ENCODE measurements around the gene PNMA6F.

PNMA6F gene

GRCh38 chrX:153321381-153322124, at the start of gene PNMA6F:
Gene PNMA6F, minus strand, starts transcription at chrX:153321767. Its CDS starts 1,093 bp downstream, at chrX:153320674.
- Mint-ChIP-seq H3K4me3 (no peak within 1 kb of the TSS), H3K27ac (no peak within 1 kb of the TSS), H3K4me1 (no peaks in the 10 kb centered on the region), H3K36me3 (no peaks in the 10 kb centered on the region), H3K9me3 (no peaks in the 10 kb centered on the region)
- DNase-seq (ENCODE audit: low spot score in 2 of 2) (no peak), ATAC-seq (no peak)

GRCh38 chrX:153371256-153371655, 49.7 kb upstream of the PNMA6F start:
- ATAC-seq, result no peak
- peaks cover 6% of the 10 kb centered on the region for H3K4me1 Mint-ChIP-seq
- H3K27ac Mint-ChIP-seq, result no peak overlapping the region
- no peaks in the 10 kb centered on the region for H3K36me3 Mint-ChIP-seq
- no peaks in the 10 kb centered on the region for H3K9me3 Mint-ChIP-seq
- H3K4me3 Mint-ChIP-seq, result no peak overlapping the region
- no peak for DNase-seq (ENCODE audit: low spot score in 2 of 2)

DNA sequence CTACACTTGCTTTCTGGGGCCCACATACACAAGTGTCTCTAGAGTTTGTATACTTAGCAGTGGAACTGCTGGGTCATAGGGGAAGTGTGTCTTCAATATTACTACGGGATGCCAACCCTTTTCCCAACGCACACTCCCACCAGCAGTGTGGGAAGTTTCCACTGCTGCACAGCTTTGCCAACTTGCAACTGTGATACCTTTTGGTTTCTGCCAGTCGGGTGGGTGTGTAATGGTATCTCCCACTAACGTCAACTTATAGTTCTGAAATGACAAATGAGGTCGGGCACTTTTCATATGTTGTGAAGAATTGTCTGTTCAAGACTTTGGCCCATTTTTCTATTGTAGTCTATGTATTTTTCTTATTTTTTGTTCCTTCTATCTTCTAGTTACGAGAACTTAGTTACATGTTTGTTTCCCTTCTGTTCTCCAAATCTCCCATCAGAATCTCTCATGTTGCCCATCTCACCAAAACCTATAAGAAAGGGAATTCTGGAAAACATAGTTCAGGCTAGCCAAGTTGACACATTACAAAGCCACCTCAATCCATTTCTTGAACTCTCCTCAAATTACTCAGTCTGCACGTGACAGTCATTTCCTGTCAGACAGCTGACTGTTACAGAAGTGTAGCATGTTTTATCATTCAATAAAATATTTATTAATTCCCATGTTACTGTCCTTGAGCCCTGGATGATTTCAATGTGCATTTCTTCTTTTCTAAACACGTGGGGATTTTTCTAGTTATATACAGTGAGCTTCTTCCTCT, 48.9 kb upstream of the PNMA6F start:
- H3K4me3 Mint-ChIP-seq, result no peak overlapping the region
- peak; percentile 64 for ATAC-seq

DNA sequence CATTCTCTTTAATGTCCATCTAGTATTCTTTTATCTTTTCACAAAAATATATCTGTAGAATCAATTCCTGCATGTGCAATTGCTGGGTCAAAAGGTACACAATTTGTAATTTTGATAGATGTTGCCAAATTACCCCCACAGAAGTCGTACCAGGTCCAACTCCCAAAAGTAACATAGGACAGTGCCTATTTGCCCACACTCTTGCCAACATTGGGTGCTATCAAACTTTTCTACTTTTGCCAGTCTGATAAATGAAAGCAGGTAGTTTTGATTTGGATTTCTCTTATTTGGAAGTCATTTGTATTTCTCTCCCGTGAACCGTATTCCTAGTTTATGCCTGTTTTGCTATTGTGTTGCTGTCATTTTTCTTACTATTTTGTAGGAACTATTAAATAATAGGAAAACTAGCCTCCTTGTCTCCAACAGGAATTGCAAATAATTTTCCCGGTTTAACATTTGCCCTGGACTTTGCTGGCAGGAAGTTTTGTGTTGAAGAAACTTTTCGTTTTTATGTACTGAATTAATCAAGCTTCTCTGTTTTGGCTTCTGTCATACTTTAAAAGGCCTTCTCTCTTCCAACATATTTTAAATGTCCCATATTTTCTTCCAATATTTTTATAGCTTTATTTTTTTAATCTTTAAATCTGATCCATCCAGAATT, 45.4 kb upstream of the PNMA6F start:
- DNase-seq (ENCODE audit: low spot score in 2 of 2) (no peak), ATAC-seq (no peak)
- Mint-ChIP-seq H3K36me3 (no peaks in the 10 kb centered on the region), H3K9me3 (no peaks in the 10 kb centered on the region), H3K4me3 (no peak overlapping the region), H3K27ac (no peak overlapping the region), H3K4me1 (peaks cover 6% of the 10 kb centered on the region)

More for the DNA sequence above, 48.9 kb upstream of the PNMA6F start:
- Mint-ChIP-seq H3K36me3 (no peaks in the 10 kb centered on the region), H3K9me3 (no peaks in the 10 kb centered on the region), H3K27ac (no peak overlapping the region), H3K4me1 (peaks cover 6% of the 10 kb centered on the region)
- DNase-seq (ENCODE audit: low spot score in 2 of 2), result no peak

- ATAC-seq (no peak), DNase-seq (ENCODE audit: low spot score in 2 of 2) (no peak)
- Mint-ChIP-seq H3K9me3 (no peaks in the 10 kb centered on the region), H3K36me3 (no peaks in the 10 kb centered on the region), H3K4me1 (peaks cover 6% of the 10 kb centered on the region), H3K4me3 (no peak overlapping the region), H3K27ac (no peak overlapping the region)
Observed at GRCh38 chrX:153366119-153366518, 44.6 kb upstream of the PNMA6F start.

GRCh38 chrX:153365670-153366069, 44.1 kb upstream of the PNMA6F start:
- Mint-ChIP-seq H3K27ac (no peak overlapping the region), H3K9me3 (no peaks in the 10 kb centered on the region), H3K36me3 (no peaks in the 10 kb centered on the region), H3K4me1 (peaks cover 4% of the 10 kb centered on the region), H3K4me3 (no peak overlapping the region)
- DNase-seq (ENCODE audit: low spot score in 2 of 2) (no peak), ATAC-seq (peak; percentile 40)

GRCh38 chrX:153361781-153362397, 40.3 kb upstream of the PNMA6F start:
- no peaks in the 10 kb centered on the region for H3K4me1 Mint-ChIP-seq
- no peak for DNase-seq (ENCODE audit: low spot score in 2 of 2)
- H3K9me3 Mint-ChIP-seq, result no peaks in the 10 kb centered on the region
- no peaks in the 10 kb centered on the region for H3K36me3 Mint-ChIP-seq
- H3K27ac Mint-ChIP-seq, result no peak overlapping the region
- H3K4me3 Mint-ChIP-seq, result no peak overlapping the region
- ATAC-seq, result no peak

DNA sequence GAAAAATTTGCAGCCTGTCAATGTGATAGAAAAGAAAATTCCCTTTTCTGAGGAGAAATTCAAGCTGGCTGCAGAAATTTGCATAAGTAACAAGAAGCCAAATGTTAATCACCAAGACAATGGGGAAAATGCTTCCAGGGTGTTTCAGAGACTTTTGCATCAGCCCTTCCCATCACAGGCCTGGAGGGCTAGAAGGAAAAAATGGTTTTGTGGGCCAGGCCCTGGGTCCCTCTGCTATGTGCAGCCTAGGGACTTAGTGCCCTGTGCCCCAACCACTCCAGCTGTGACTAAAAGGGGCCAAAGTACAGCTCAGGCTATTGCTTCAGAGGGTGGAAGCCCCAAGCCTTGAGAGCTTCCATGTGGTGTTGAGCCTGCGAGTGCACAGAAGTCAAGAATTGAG, 36.3 kb upstream of the PNMA6F start:
- Mint-ChIP-seq H3K9me3 (no peaks in the 10 kb centered on the region), H3K4me3 (no peak overlapping the region), H3K27ac (no peak overlapping the region), H3K4me1 (no peaks in the 10 kb centered on the region), H3K36me3 (no peaks in the 10 kb centered on the region)
- ATAC-seq (no peak), DNase-seq (ENCODE audit: low spot score in 2 of 2) (no peak)

DNA sequence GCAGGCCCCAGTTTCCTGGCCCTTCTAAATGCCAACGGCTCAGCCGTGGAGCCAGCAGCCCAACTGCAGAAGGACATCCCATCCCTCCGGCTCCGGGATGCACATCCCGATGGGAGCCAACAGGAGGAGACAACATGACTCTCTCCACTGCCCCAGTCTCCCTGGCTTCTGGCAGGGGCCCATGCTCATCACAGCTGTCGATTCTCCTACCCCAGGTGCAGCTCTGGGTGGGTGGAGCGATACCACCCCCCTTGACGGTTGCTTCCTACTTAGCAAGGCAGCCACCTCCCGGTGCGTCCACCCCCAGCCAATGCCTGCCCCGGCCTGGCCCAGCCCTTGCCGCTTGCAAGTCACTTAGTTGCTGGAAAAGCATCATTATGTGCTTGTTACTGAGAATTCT, 31.8 kb upstream of the PNMA6F start:
- Mint-ChIP-seq H3K27ac (peak overlapping the region; percentile 34), H3K4me3 (no peak overlapping the region), H3K9me3 (no peaks in the 10 kb centered on the region), H3K36me3 (peaks cover 17% of the 10 kb centered on the region), H3K4me1 (no peaks in the 10 kb centered on the region)
- ATAC-seq (no peak), DNase-seq (ENCODE audit: low spot score in 2 of 2) (no peak)

DNA sequence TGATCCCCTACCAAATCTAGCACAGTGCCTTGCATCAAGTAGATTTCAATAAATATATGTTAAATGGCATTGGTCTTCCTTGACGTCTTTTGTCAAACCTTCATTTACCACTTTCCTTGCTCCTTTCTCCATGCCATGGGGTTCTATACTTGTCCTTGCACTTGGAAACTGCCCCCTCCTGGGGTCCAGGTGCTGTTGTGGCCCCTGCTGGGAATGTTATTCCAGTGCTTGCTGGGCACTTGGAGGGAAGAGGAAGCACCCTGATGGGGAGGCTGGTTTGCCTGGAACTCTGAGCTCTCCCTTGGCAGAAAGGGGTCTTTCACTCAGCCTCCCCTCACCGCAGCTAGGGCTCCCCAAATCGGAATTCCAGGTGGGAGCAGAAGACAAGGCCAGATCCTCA, 31.3 kb upstream of the PNMA6F start:
- Mint-ChIP-seq H3K4me3 (no peak overlapping the region), H3K4me1 (no peaks in the 10 kb centered on the region), H3K9me3 (no peaks in the 10 kb centered on the region), H3K36me3 (peaks cover 22% of the 10 kb centered on the region), H3K27ac (no peak overlapping the region)
- ATAC-seq, result no peak
- DNase-seq (ENCODE audit: low spot score in 2 of 2), result no peak

- DNase-seq (ENCODE audit: low spot score in 2 of 2) (no peak), ATAC-seq (no peak)
- peaks cover 31% of the 10 kb centered on the region for H3K36me3 Mint-ChIP-seq
- H3K9me3 Mint-ChIP-seq, result no peaks in the 10 kb centered on the region
- no peak overlapping the region for H3K27ac Mint-ChIP-seq
- no peak overlapping the region for H3K4me3 Mint-ChIP-seq
- no peaks in the 10 kb centered on the region for H3K4me1 Mint-ChIP-seq
Observed at GRCh38 chrX:153351981-153352380, 30.4 kb upstream of the PNMA6F start.

DNA sequence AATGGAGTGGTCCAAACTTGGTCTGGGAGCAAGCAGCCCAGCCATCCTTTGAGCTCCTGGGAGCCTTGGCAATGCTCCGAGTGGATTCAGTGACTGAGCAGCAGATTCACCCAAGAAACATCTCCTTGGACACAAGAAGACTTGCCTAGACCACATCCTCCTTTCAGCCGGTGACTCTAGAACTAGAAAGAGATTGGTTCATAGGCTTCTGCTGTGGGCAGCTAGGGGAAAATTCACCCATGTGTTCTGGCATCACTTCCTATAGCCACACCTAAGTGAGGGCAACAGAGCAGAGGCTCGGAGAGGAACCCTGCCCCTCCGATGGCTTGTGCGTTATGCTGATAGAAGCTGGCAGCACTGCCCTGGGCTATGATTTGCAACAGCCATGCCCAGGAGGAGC, 28.4 kb upstream of the PNMA6F start:
- no peak overlapping the region for H3K27ac Mint-ChIP-seq
- no peak overlapping the region for H3K4me3 Mint-ChIP-seq
- no peaks in the 10 kb centered on the region for H3K4me1 Mint-ChIP-seq
- no peak for DNase-seq (ENCODE audit: low spot score in 2 of 2)
- no peak for ATAC-seq
- peaks cover 51% of the 10 kb centered on the region for H3K36me3 Mint-ChIP-seq
- no peaks in the 10 kb centered on the region for H3K9me3 Mint-ChIP-seq

- H3K4me3 Mint-ChIP-seq, result no peak overlapping the region
- H3K9me3 Mint-ChIP-seq, result no peaks in the 10 kb centered on the region
- H3K27ac Mint-ChIP-seq, result no peak overlapping the region
- DNase-seq (ENCODE audit: low spot score in 2 of 2) (no peak), ATAC-seq (peak; percentile 66)
- H3K4me1 Mint-ChIP-seq, result peaks cover 5% of the 10 kb centered on the region
- peaks cover 58% of the 10 kb centered on the region for H3K36me3 Mint-ChIP-seq
Observed at GRCh38 chrX:153348421-153348820, 26.9 kb upstream of the PNMA6F start.

GRCh38 chrX:153347530-153347929, 26.0 kb upstream of the PNMA6F start:
- H3K4me3 Mint-ChIP-seq, result no peak overlapping the region
- no peak overlapping the region for H3K27ac Mint-ChIP-seq
- H3K4me1 Mint-ChIP-seq, result peaks cover 14% of the 10 kb centered on the region
- no peak for DNase-seq (ENCODE audit: low spot score in 2 of 2)
- peaks cover 58% of the 10 kb centered on the region for H3K36me3 Mint-ChIP-seq
- H3K9me3 Mint-ChIP-seq, result no peaks in the 10 kb centered on the region
- no peak for ATAC-seq

- H3K9me3 Mint-ChIP-seq, result no peaks in the 10 kb centered on the region
- peaks cover 72% of the 10 kb centered on the region for H3K36me3 Mint-ChIP-seq
- peaks cover 44% of the 10 kb centered on the region for H3K4me1 Mint-ChIP-seq
- ATAC-seq (no peak), DNase-seq (ENCODE audit: low spot score in 2 of 2) (no peak)
- peak overlapping the region; percentile 88 for H3K27ac Mint-ChIP-seq
- H3K4me3 Mint-ChIP-seq, result peak overlapping the region; percentile 14
Observed at GRCh38 chrX:153343674-153344073, 22.1 kb upstream of the PNMA6F start.
